ENCODE data around the gene DIDO1. TPM values are rescaled to one million over a fixed set of nuclear protein-coding genes. Genes with fewer than 3 reads are reported as not detected.

DIDO1 gene
- polyA plus RNA-seq, 2 of the 4 experiments (the other 2 are of a cell fraction): 12.6 to 14.8 TPM

- no peak for TF ChIP-seq NFE2L2 (conservative IDR thresholded peaks at IDR 0.05; ENCODE audit: low read length)
- no peak for TF ChIP-seq EHF (CRISPR knock-in tag; IDR thresholded peaks at IDR 0.05)
Observed at GRCh38 chr20:62840244-62841197, 85.8 kb downstream of the DIDO1 start (continued).

GRCh38 chr20:62839816-62840215 lies 86.5 kb downstream of the DIDO1 start:
- no peak for FAIRE-seq
- Histone ChIP-seq H3K4me1 (peaks cover 7% of the 10 kb centered on the region; the same call in 2 of the 3 replicates), H3K4me2 (no peak overlapping the region), H3K4me3 (no peak overlapping the region), H3K9me3 (no peaks in the 10 kb centered on the region), H3K27ac (no peak overlapping the region)
- TF ChIP-seq HOXB5 (CRISPR knock-in tag; IDR thresholded peaks at IDR 0.05) (no peak), EHF (CRISPR knock-in tag; IDR thresholded peaks at IDR 0.05) (no peak), RNF2 (IDR thresholded peaks at IDR 0.05; ENCODE audit: borderline replicate concordance, low read depth) (no peak), KDM1A (IDR thresholded peaks at IDR 0.05; ENCODE audit: low read depth) (no peak), JUN (IDR thresholded peaks at IDR 0.05) (no peak), USF2 (IDR thresholded peaks at IDR 0.05) (no peak), KDM5A (IDR thresholded peaks at IDR 0.05) (no peak), EHMT2 (IDR thresholded peaks at IDR 0.05; ENCODE audit: low read depth) (no peak), RCOR1 (IDR thresholded peaks at IDR 0.05; ENCODE audit: low read depth, low read length) (no peak), BHLHE40 (IDR thresholded peaks at IDR 0.05; ENCODE audit: low read depth, low read length) (no peak), FOSL2 (IDR thresholded peaks at IDR 0.05) (no peak), FOSL2 (CRISPR knock-in tag; IDR thresholded peaks at IDR 0.05) (no peak), CHD2 (IDR thresholded peaks at IDR 0.05; ENCODE audit: low read length, partially characterized antibody) (no peak), RARB (CRISPR knock-in tag; IDR thresholded peaks at IDR 0.05) (no peak), CEBPB (IDR thresholded peaks at IDR 0.05) (no peak), ELK1 (IDR thresholded peaks at IDR 0.05; ENCODE audit: low read depth, low read length) (no peak), RAD21 (conservative IDR thresholded peaks at IDR 0.05 in 1 of 2, IDR thresholded peaks at IDR 0.05 in 1 of 2) (no peak)
- no peak; a peak in 2 of 6 replicates for ATAC-seq
- DNase-seq (ENCODE audit: low read depth in 1 of 2, low spot score in 1 of 2): no peak
- ChIA-PET POLR2A (no interaction called here), CTCF (no interaction called here)
- 87% methylated on average over 11 of the region's 11 CpGs for WGBS (ENCODE audit: missing lambda C conversion rate)

GRCh38 chr20:62839261-62839660 lies 87.0 kb downstream of the DIDO1 start:
- CTCF ChIA-PET: interaction anchor here (1.2 kb wide), 1 partner anchor 8 kb away, joined by 7 read pairs; no protein-coding TSS in a partner anchor
- Histone ChIP-seq H3K9me3 (no peaks in the 10 kb centered on the region), H3K4me3 (no peak overlapping the region), H3K4me2 (no peak overlapping the region), H3K27ac (no peak overlapping the region), H3K4me1 (peaks cover 7% of the 10 kb centered on the region; the same call in 2 of the 3 replicates)
- POLR2A ChIA-PET: no interaction called here
- DNase-seq (ENCODE audit: low read depth in 1 of 2, low spot score in 1 of 2): no peak
- 84% methylated on average over 8 of the region's 8 CpGs for WGBS (ENCODE audit: missing lambda C conversion rate)
- peak in 1 of 2 experiments; percentile 16; a peak in 1 of 6 replicates for ATAC-seq
- TF ChIP-seq RAD21 (conservative IDR thresholded peaks at IDR 0.05 in 1 of 2, IDR thresholded peaks at IDR 0.05 in 1 of 2) (no peak), RARB (CRISPR knock-in tag; IDR thresholded peaks at IDR 0.05) (no peak), BHLHE40 (IDR thresholded peaks at IDR 0.05; ENCODE audit: low read depth, low read length) (no peak), MAZ (IDR thresholded peaks at IDR 0.05; ENCODE audit: borderline replicate concordance, low read depth, low read length) (no peak), ZSCAN20 (CRISPR knock-in tag; IDR thresholded peaks at IDR 0.05) (no peak), ZNF302 (CRISPR knock-in tag; IDR thresholded peaks at IDR 0.05) (no peak), NPAS2 (CRISPR knock-in tag; IDR thresholded peaks at IDR 0.05; ENCODE audit: borderline replicate concordance) (no peak), GATA3 (IDR thresholded peaks at IDR 0.05; ENCODE audit: borderline replicate concordance) (no peak), MYC (IDR thresholded peaks at IDR 0.05; ENCODE audit: borderline replicate concordance, low read length) (no peak), HDAC2 (IDR thresholded peaks at IDR 0.05) (no peak), EP300 (IDR thresholded peaks at IDR 0.05) (no peak), RCOR1 (IDR thresholded peaks at IDR 0.05; ENCODE audit: low read depth, low read length) (no peak), EHF (CRISPR knock-in tag; IDR thresholded peaks at IDR 0.05) (no peak), HMGXB4 (CRISPR knock-in tag; IDR thresholded peaks at IDR 0.05; ENCODE audit: borderline replicate concordance) (no peak), HOXB5 (CRISPR knock-in tag; IDR thresholded peaks at IDR 0.05) (no peak), CEBPB (IDR thresholded peaks at IDR 0.05) (no peak), KDM1A (IDR thresholded peaks at IDR 0.05; ENCODE audit: low read depth) (no peak), RNF2 (IDR thresholded peaks at IDR 0.05; ENCODE audit: borderline replicate concordance, low read depth) (no peak), ELK1 (IDR thresholded peaks at IDR 0.05; ENCODE audit: low read depth, low read length) (no peak), E2F6 (IDR thresholded peaks at IDR 0.05; ENCODE audit: borderline replicate concordance, low read depth) (no peak)
- no peak for FAIRE-seq

All from A549 (cell line).